OCI-LY1 (cell line): ENCODE results near the gene FAM107B.

ENCODE experiments used
- CTCF ChIP-seq: fragments of 200-600 bp; sonication (generic), shearing (Covaris generic); IDR thresholded peaks from 2 replicates; pipeline ENCODE4 v1.5.1; 2017; ENCODE audit warnings: mild to moderate bottlenecking, antibody characterized with exemption, low read length, moderate library complexity, mixed read lengths
- EZH2 ChIP-seq: fragments of 200-600 bp; sonication (generic), shearing (Covaris generic); IDR thresholded peaks from 2 replicates; pipeline ENCODE4 v1.8.0; 2017; ENCODE audit warnings: borderline replicate concordance, mixed run types, mild to moderate bottlenecking, antibody characterized with exemption, low read length, moderate library complexity, mixed read lengths

- TF ChIP-seq CTCF (no peak), EZH2 (no peak)
Observed at GRCh38 chr10:14487488-14487883, 287.2 kb downstream of the FAM107B start.
